Cerebellar cortex (tissue), 1 donor: ENCODE measurements around the gene TEAD2.

ENCODE experiments used
- DNase-seq: peaks from one replicate; pipeline ENCODE4 v3.0.0-alpha.2; 2015; ENCODE audit warnings: low spot score

The TEAD2 gene

DNA sequence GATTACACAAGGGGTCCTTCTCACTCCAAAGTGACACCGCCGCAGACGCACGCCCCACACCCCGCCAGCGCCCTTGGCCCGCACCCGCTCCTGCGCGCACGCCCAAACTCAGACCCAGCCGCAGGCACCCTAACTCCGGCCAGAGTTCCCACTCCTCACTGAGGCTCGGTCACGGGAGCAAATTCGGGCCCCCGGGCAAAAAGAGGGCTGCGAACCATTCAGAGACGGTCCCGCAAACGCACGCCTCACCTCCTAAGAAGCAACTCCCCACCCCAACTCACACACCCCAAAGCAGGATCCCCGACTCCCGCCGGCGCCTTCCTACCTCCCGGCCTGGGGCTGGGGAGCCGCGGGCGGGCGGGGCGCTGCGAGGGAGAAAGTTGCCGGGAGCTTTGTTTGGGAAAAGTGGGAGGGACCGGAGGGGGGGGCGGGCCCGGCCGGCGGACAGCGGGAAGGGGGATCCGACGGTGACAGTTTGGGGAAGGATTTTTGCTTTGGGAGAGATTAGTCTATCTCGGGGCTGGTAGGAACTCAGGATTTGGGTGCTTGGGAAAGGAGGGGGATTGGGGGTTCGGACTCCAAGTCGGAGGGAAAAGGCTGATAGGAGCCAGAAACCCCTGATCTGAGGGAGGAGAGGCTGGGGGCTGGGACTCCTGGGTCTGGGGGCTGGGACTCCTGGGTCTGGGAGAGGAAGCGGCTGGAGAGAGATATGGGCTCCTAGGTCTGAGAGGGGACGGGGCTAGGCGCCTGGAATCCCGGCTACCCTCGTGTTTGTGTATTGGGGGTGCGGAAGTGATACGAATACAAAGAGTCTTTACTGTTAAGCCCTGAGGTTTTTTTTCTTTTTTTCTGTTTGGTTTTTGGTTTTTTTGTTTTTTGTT lies at the start of gene TEAD2:
TEAD2 (minus strand) TSS at position 369 of the 881 bp plus-strand sequence. CDS start 2,341 bp downstream, outside the sequence.
- peak; percentile 27 for DNase-seq

DNA sequence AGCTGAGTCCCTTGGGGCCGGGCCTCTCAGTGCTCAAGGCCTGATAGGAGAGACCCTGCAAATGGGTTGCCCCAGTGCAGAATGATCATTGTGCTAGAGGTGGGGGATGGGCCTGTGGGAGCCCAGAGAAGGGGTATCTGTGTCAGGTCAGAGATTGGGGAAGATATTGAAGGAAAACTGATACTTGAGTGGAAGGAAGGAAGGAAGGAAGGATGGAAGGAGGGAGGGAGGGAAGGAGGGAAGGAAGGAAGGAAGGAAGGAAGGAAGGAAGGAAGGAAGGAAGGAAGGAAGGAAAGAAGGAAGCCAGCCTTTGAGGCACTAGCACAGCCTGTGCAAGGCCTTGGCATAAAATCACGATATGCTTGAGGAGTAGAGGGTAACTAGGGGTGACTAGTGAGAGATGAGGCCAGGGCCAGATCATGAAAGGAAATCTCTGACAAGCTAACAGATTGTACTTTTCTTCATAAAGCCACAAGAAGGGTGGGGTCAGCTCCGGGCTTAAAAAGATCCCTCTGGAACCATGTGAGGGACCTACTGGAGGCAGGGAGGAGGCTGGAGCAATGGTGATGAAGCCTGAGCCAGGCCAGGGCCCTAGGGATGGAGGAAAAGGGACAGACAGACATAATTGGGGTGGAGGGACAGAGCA lies 49.6 kb upstream of the TEAD2 start:
- DNase-seq = no peak

DNA sequence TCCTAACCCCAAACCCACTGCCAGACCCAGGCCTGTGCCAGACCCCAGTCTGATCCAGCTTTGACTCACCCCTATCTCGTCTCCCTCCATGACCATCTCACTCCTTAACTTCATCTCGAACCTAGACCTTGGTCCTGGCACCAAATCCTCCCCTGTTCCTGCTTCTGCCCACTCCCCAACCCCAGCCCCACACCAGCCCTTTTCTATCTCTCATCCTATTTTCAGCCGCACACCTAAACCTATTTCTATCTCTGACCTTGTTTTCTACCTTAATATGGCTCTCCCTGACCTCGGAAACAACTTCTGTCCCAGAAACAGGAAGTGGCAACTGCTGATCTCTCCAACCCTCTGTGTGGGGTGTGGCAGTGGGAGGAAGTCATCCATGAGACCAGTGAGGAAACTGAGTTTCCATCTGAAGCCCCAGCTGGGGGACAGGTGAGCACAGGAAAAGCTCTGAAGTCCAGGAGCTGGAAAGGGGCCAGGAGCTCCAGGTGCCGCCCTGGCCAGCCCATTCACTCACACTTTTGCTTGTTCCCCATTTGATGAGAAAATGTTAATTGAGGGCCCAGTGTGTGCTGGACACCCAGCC lies 47.3 kb upstream of the TEAD2 start:
- DNase-seq = no peak

DNA sequence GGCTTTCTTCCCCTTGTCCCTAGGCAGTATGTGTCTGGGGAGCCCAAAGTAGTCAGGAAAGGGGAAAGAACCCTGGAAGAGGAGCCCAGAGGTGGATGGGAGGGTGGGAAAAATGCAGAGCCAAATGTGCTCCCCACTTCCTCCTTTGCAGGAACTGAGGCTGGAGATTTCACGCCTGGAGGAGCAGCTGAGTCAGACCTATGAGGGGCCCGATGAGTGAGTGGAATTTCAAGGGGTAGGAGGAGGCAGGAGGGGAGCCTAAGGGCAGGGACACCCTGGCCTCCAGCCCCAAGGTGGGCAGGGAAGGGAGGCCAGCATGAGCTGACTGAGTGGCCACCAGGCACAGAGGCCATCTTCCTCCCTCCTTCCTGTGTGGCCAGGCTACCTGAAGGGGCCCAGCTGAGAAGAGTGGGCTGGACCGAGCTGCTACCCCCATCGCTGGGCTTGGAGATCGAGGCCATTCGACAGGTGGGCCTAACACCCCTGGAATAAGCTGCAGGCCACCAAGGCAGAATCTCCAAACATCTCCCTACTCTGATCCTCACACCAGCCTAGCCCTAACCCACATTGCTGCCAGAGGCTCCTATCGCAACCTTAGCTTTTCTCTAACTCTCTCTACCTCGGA lies 46.7 kb upstream of the TEAD2 start:
- DNase-seq = no peak

DNA sequence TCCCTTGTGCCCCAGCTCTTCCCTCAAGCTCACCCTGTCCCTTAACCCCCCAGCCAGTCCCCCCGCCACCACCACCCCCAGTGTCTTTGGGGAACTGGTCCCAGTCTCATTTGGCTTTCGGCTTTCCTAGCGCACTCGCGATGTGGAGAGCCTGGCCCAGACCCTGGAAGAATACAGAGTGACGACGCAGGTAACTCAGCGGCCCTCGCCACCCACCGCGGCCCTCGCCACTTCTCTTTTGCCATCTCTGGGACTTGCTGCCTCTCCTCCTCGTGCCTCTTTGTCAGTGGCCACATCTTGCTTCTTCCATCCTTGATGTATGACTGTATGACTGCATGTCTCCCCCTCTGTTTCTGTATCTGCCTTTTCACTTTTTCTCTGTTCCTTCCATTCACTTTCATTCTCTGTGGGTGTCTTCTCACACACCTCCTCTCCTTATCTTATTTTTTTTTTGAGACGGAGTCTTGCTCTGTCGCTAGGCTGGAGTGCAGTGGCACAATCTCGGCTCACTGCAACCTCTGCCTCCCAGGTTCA lies 45.3 kb upstream of the TEAD2 start:
- DNase-seq = no peak

DNA sequence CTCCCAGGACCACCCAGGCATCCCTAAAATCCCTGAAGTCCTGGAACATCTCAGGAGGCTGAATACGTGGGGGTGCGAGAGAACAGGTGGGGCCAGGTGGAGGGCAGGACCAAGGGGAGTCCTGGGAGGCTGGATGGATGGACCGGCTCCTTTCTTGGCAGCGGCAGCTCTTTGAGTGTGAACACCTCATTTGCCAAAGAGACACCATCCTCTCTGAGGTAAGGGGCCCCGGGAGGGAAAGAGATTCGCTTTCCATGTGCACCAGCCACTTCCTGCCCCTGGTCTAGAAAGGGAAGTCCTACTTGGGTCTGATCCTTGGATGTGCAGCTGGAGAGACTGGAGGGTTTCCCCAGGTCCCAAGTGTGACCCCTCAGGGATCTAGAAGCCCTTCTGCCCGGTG lies 44.9 kb upstream of the TEAD2 start:
- DNase-seq = no peak

DNA sequence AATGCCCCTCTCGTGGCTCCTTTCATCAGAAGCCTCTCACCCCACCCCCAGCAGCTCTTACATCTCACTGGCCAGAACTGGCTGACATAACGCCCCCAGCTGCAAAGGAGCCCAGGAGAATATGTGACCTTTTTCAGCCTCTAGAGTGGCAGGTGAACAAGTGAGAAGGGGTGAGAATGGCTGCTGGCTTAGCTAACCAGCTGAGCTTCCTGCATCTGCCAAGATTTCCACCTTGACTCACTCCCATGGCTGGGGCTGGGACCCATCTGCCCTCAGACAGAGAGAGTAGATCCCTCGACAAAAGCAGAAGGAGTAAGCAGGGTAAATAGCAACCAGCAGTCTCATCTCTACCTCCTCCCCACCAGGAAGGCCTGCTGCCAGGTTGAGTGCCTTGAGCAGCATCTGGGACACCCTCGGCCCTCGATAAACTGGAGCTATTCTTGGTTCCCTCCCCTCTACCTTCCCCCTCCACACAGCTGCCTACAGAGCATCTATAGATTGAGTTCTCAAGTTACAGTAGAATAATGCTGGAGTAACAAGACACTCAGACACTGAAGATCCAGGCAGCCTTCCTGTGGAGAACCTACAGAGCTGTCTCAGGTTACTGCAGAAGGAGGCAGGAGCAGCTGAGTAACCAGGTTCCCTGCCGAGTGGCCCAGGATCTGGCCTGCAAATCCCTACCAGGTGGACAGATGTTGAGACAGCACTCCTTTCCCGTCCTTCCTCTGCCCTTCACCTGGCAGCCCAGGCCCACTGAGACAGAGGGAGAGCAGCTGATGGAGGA lies 41.4 kb upstream of the TEAD2 start:
- DNase-seq = peak; percentile 24

DNA sequence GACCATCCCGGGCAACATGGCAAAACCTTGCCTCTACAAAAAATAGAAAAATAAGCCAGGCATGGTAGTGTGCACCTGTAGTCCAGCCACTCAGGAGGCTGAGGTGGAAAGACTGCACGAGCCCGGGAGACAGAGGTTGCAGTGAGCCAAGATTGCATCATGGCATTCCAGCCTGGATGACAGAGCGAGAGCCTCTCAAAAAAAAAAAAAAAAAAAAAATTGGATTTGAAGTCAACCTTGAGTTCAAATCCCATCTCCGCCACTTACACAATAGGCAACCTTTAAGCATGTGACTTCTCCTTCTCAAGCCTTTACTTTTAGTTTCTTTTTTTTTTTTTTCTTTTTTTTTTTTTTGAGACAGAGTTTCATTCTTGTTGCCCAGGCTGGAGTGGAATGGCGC lies 37.8 kb upstream of the TEAD2 start:
- no peak for DNase-seq

DNA sequence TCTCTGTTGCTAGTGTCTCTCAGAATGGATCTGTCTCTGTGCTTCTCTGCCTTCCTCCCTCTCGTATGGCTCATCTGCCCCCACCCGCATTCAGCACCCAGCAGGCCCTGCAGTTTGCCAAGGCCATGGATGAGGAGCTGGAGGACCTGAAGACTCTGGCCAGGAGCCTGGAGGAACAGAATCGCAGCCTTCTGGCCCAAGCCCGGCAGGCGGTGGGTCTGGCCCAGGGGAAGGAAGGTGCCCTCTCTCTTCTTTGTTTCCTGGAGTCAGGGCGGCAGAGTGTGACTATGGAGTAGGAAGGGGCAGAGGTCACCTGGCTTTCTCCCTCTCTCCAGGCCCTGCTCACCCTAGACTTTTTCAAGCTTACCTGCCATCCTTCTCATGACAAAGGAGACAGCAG lies 36.7 kb upstream of the TEAD2 start:
- peak; percentile 56 for DNase-seq

DNA sequence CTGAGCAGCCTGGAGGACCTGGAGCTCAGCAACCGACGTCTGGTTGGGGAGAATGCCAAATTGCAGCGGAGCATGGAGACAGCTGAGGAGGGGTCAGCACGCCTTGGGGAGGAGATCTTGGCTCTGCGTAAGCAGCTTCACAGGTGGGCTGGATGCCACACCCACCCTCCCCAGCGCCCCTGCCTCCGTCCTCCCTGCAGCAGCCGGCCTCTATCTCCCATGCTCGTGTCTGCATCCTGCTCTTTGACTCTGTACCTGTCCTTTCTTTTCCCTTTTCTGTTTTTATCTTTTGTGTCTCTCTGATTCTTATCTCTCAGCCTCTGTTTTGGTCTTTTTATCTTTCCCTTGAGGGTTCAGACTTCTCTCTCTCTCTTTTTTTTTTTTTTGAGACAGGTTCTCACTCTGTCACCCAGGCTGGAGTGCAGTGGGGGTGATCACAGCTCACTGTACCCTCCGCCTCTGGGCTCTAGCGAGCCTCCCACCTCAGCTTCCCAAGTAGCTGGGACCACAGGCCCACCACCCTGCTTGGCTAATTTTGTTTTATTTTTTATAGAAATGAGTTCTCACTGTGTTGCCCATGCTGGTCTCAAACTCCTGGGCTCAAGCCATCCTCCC lies 35.9 kb upstream of the TEAD2 start:
- DNase-seq = peak; percentile 11

DNA sequence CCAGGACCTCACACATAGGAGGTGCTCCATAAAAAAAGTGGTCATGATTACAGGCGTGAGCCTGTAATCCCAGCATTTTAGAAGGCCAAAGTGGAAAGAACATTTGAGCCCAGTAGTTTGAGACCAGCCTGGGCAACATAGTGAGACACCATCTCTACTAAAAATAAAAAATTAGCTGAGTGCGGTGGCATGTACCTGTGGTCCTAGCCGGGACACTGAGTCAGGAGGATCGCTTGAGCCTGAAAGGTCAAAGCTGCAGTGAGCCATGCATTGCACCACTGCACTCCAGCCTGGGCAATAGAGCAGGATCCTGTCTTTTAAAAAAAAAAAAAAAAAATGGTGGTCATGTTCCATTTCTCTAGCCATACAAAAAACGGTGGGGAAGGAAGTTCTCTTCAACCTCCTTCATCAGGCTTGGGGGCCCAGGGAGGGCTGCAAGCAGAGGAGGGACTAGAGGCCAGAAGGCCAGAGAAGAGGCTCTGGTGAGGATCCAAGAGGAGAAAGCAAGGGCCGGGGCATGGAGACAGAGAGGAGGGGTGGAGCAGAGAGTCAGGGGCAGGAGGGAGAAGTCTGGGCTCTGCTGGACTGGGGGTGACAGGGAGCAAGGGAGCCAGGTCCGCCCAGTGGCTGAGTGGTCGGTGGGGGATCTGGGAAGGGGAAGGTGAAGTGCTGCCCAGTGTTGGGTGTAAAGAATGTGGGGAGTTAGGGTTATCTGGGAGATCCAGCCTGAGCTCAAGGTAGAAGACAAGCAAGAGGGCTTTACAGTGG lies 34.7 kb upstream of the TEAD2 start:
- DNase-seq = no peak

DNA sequence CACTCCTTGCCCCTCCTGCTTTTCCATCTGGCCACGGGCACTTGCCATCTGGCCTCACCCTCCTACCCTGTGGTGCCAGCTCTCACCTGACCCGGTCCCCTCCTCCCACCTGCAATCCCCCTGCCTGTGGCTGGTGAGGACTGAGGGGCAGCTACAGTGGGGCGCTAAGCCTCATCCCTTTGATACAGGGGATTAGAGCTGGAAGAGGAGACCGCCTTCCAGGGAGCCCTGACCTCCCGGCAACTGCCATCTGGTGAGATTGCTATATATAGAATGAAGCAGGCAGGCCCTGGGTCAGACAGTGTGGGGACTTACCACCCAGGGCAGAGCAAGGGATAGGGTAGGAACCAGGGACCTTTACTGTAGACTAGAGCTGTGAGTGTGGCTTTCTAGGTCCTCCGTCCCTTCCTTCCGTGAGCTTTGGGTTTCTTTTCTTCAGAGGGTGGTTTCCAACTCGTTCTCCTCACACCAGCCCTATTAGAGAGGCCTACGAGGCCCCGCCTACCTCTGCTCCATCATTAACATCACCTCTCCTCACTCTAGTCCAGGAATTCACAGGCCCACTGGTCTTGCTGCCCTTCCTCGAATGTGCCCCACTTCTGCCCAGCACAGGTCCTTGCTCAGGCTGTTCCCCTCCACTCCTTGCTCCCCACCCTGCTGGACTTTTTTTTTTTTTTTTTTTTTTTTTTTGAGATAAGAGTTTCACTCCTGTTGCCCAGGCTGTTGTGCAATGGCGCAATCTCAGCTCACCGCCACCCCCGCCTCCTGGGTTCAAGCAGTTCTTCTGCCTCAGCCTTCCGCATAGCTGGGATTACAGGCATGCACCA lies 33.6 kb upstream of the TEAD2 start:
- peak; percentile 83 for DNase-seq

DNA sequence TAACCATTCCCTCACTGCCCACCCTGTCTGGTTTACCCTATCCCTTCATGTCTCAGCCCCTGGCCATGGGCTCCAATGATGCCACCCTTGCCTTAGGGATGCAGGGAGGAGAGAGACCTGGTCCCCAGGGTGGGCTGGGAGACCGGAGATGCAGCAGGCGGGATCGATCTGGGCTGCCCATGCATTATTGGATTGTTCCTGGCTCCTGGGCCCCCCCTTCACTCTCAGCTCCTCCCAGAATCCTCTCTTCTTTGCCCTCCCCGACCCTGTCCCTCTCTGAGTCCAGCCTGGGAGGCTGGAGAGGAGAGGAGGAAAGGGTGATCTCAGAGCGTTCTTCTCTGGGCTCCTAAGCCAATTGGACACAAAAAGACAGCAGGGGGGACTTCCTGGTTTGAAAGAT lies 31.7 kb upstream of the TEAD2 start:
- DNase-seq = peak; percentile 18

DNA sequence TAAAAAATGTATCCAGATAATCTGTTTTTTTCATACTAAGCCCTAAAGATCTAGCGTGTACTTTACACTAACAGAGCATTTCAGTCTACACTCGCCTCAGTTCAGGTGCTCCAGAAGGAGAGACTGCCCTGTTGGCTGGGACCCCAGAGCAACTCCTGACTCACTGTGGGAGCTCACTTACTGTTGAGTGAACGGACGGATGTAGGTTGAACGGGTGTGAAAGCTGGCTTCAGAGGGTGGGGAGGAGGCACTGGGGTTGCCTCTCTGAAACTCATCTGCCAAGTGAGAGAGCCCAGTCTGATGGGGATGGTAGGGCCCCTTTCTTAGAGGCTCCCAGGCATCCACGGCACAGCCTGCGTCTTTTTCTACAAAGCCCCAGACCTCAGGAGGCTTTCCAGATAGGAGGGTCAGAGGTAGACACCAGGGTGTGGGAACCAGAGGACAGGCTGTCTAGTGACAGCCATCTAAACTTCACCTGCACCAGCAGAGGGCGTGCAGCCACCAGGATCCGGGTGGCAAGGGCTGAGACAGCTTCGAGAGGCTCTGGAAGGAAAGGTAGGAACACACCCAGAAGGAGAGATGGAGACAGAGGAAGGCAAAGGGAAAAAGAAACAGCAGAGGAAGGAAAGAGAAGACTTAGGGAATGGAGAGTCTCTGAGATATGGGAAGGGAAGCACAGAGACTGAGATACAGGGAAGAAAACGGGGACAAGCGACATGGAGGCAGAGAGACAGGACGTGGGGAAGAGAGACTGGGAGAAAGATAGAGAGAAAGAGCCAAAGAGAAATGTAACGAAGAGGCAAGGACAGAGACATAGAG lies 29.6 kb upstream of the TEAD2 start:
- DNase-seq = peak; percentile 97

DNA sequence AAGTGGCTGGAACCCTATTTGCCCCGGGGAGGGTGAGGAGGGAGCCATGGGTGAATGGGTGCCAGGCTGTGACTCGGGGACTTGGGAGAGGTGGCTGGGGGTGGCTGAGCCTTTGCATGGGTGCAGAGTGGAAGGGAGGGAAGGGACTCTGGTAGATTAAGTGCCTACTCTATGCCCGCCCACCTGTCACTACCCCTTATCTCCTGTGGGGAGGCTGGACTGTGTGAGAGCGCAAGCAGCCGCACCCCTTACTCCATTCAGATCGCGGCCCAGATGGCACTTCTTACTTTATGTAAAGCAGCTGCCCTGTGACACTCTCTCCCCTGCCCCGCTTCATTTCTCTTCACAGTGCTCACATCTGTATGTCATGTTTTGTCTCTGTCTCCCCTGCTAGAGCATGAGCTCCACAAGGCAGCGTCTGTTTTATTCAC lies 28.7 kb upstream of the TEAD2 start:
- no peak for DNase-seq

DNA sequence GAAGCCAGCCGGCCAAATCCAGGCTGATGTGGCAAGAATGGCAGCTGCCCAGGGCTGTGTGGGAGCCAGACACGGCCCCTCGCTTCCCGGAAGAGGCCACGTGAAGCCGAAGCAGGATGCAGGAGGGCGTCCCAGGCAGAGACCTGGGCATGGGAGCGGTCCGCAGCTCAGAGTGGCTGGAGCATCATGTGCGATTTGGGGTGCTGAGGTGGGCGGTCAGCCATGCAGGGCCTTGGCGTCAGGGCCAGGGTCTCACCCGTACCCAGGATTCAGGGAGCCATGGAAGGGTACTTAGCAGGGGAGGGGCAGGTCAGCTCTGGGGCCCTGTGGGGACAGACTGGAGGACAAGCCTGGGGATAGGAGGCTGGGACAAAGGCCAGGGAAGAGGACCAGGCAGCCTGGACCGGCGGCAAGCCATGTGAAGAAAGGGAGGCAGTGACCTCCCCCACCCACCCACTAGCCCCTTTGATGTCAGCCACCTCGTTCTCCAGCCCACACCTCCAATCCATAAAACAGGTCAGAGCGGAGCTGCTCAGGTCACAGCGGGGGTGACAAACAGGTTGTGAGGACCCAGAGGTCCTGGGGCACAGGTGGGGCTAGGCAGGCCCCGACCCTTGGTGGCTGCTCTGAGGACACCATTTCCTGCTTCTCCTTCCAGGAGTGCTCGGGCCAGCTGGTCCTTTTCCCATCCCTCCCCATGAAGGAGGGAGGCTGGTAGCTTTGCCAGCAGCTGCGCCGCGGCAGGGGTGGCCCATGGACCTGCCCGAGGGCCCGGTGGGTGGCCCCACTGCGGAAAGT lies 28.1 kb upstream of the TEAD2 start:
- DNase-seq = no peak

DNA sequence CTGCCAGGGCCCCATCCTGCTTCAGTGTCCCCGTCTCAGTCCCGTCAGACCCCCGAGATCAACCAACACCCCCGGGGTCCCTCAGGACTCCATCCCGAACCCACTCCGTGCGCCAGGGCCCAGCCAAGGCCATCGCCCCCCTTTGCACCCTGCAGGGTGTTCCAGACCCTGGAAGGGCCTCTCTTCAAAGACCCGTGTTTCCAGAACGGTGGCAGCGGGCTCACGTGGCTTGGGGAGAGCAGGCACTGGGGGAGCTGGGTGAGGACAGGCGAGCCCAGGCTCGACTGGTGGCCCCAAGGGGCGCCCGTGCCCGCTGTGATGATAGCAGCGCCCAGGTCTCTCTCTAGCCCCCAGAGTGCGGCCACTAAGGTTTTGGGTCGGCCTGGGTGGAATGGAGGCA lies 27.2 kb upstream of the TEAD2 start:
- DNase-seq = no peak

DNA sequence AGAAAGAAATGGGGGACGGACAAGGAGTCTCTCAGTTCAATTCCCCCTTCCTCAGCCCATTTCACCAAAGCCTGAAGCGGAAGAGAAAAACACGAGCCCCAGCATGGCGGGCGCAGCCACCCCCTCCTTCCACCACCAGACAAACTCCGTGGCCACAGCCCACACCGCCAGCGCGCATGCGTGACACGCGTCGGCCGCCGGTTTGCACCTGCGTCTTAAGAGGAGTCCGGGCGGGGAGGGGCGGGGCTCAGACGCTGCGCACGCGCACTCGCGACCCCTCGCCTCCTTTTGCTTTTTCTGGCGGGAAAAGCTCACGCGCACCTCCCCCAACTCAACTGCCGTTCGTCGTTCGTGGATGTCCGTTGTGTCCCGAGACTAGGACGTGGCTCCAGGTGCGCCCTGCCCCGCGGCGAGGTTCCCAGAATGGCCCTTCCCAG lies 25.7 kb upstream of the TEAD2 start, which contains the start of gene KASH5:
KASH5 (plus strand) TSS at position 314 of the 437 bp plus-strand sequence. CDS start 2,635 bp downstream, outside the sequence.
- peak; percentile 59 for DNase-seq
